GM18526 (cell line): ENCODE measurements around the gene DMD.

ENCODE experiments used
- POLR2A ChIP-seq: IDR thresholded peaks from 3 replicates; pipeline ENCODE4 v1.6.1; 2011; ENCODE audit not compliant: insufficient read length; ENCODE audit errors: extremely low read depth

DMD gene

DNA sequence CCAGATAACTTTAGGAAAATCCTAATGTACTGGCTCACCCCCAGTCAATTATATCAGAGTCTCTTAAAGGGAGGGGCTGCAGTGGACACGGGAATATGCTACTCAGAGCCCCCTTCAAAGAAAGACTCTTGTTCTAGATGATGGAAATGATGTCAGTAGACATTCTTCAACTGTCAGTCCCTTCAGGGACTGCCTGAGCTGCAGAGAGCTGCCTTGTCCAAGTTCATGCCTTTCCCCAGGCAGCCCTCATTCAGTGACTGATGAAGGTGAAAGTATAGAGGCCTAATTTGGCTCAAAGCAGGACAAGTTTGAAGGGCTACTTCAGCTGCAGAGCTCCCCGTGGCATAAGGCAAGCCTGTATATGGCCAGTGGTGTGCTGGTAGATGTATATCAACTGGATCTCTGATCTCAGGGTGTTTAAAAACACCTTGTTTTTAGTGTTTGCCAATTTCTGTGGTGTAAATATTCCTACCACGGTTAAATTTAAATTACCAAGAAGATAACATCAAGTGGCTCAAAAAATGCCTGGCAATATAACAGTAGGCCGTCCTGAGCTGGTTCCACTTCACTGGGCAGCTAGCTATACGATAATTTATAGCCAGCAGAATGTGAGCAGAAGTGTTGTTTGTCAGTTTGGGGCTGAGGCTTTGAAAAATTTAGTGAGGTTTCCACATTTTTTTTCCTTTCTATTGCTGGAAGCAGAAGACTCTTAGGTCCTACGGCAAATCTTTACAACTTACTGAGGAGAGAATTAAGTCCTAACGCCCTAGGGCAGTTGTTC is 1390.7 kb downstream of the DMD start:
- TF ChIP-seq POLR2A, result no peak

GRCh38 chrX:31819455-31819854 is 1391.9 kb downstream of the DMD start:
- no peak for TF ChIP-seq POLR2A

GRCh38 chrX:31811106-31811505 is 1400.2 kb downstream of the DMD start:
- no peak for TF ChIP-seq POLR2A

- TF ChIP-seq POLR2A, result no peak
These were observed 1403.0 kb downstream of the DMD start for GRCh38 chrX:31808357-31808756.

- TF ChIP-seq POLR2A, result no peak
These were observed 1404.2 kb downstream of the DMD start for GRCh38 chrX:31807165-31807564.

DNA sequence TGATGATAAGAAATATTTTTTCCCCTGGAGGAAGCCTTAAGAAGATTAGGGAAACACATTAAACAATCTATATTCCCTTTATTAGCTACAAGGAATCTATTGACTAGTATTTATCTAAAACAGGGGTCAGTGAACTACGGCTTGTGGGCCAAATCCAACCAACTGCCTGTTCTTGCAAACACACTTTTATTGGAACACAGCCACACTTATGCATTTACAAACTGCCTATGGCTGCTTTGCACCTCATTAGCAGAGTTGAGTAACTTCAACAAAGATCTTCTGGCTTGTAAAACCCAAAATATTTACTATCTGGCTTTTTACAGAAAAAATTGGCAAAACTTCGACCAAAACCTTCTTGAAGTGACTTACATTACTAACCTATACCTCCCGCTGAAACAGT is 1405.6 kb downstream of the DMD start:
- TF ChIP-seq POLR2A, result no peak

GRCh38 chrX:31800219-31800618 is 1411.1 kb downstream of the DMD start:
- no peak for TF ChIP-seq POLR2A

DNA sequence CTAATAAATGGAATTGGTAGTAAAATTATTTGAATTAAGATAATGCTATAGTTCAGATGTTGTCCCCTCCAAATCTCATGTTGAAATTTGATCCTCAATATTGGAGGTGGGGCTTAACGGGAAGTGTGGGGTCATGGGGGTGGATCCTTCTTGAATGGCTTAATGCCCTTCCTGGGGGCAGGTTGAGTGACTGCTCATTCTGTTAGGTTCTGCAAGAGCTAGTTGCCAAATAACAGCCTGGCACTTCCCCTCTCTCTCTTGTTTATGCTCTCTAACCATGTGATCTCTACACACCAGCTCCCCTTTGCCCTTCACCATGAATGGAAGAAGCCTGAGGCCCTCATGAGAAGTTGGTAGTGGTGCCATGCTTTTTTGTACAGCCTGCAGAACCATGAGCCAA is 1414.7 kb downstream of the DMD start:
- no peak for TF ChIP-seq POLR2A

GRCh38 chrX:31747411-31747810 is 1463.9 kb downstream of the DMD start:
- TF ChIP-seq POLR2A, result no peak

GRCh38 chrX:31743004-31743403 is 1468.3 kb downstream of the DMD start:
- TF ChIP-seq POLR2A, result no peak

DNA sequence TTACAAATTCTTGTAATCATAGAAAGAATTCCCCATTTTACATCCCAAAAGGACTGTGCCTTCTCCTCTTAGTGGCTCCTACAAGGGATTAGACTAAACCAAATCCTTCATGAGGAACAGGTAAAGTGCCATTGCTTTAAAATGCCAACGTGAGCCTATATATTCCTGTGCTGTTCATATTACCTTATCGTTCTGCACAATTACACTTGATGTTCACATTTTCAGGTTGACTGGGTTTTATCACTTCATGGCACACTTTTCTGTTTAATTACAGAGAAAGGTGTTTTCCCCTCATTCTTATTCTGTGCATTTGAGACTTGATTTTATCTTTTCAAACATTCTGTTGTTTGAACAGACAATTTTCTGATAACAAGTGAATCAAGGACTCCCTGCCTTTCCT is 1493.9 kb downstream of the DMD start:
- no peak for TF ChIP-seq POLR2A

DNA sequence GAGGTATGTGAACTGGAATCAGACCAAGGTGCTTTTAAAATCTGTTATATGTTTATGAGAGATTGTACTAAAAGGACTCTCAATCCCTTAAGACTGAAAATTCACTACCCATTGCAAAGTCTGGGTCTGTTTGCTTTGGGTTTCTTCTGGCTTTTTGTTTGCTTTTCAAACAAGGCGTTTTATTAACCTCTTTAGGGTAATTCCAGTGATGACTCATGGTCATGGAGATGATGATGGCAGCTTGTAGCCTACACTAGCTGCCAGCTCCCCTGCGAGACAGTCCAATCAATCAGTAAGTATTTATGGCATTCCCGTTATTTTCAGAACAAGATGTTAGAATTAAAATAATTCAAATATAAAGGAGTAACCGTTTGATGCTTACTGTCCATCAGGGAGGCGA is 1495.7 kb downstream of the DMD start:
- no peak for TF ChIP-seq POLR2A

- no peak for TF ChIP-seq POLR2A
These were observed 1496.6 kb downstream of the DMD start for GRCh38 chrX:31714797-31715196.

GRCh38 chrX:31713120-31713519 is 1498.2 kb downstream of the DMD start:
- TF ChIP-seq POLR2A, result no peak

- TF ChIP-seq POLR2A, result no peak
These were observed 1500.2 kb downstream of the DMD start for GRCh38 chrX:31711166-31711565.

DNA sequence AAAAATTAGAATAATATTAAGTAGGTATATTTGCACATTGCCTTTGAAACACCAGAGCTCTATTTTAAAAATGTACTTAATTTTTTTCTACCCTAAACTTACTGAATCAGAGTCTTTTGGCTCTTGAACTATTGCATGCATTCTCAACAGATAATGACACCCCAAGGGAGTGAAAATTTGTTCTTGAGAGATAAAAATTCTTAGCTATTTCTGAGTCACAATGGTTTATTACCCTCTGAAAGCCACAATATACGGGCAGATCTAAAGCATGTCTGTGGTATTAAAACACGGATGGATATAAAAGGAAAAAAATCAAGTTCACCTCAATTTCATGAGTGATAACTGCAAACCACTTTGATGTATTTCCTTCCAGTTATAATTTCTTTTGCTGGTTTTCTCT is 1503.2 kb downstream of the DMD start:
- no peak for TF ChIP-seq POLR2A

GRCh38 chrX:31706466-31706865 is 1504.9 kb downstream of the DMD start:
- no peak for TF ChIP-seq POLR2A

GRCh38 chrX:31705816-31706215 is 1505.5 kb downstream of the DMD start:
- no peak for TF ChIP-seq POLR2A

DNA sequence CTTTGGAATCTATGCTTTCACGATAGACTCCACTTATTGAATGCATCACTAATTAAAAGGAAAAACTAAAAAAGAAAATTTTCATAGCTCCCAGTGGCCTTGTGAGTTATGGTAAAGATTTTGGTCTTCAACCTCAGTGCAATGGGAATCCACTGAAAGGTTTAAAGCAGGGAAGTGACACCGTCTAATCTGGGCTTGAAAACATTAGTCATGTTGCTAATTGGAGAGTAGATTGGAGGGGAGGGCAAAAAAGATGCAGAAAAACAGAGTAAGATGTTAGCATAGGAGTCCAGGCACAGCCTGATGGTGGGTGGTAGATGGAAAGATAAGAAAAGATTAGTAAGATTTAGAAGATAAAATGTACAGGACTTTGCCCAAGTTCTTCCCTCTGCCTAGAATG is 1506.4 kb downstream of the DMD start:
- no peak for TF ChIP-seq POLR2A
